Astrocyte of the spinal cord (primary cell): ENCODE data around the gene MYO3B.
A peak's percentile ranks its signal among the peaks of the same experiment; 100 is the strongest.

Experiments
- DNase-seq: peaks from one replicate; pipeline ENCODE4 v3.0.0; 2011; ENCODE audit warnings: low read depth, low spot score
- H3K4me3 ChIP-seq: 2 replicates; pipeline ENCODE4 v1.5.1; 2011; ENCODE audit warnings: low read depth, mild to moderate bottlenecking, low read length, moderate library complexity
- CTCF ChIP-seq: IDR thresholded peaks from 2 replicates; pipeline ENCODE4 v1.5.1; 2012; ENCODE audit warnings: low read depth, mild to moderate bottlenecking, low read length, inconsistent platforms
- in situ Hi-C: cut with HindIII; loops from 2 replicates; pipeline ENCODE4 v1.10.0; 2017; ENCODE audit warnings: low sequenced_read_pairs

The MYO3B gene

GRCh38 chr2:170488807-170489206 is 310.9 kb downstream of the MYO3B start:
- in situ Hi-C loops = no loop called here
- no peak for DNase-seq
- no peak for TF ChIP-seq CTCF
- H3K4me3 ChIP-seq = no peak overlapping the region

DNA sequence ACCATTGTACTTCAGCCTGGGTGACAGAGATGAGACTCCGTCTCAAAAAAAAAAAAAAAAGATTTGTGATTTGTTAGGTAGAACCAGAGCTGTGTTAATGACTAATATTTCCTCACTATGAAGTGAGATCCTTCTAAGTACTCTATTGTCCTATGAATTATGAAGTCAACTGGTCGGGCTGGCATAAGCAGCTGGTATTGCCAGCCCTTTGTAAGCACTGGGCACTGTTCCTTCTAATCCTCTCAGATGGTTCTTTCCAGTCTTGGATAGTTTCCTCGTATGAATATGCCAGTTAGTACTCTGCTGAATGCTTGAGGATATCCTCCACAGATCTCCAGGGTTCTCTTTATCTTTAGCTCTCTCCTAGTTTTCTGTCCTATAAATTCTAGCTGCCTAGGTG is 314.1 kb downstream of the MYO3B start:
- in situ Hi-C loops = no loop called here
- H3K4me3 ChIP-seq = no peak overlapping the region
- TF ChIP-seq CTCF = no peak
- no peak for DNase-seq

DNA sequence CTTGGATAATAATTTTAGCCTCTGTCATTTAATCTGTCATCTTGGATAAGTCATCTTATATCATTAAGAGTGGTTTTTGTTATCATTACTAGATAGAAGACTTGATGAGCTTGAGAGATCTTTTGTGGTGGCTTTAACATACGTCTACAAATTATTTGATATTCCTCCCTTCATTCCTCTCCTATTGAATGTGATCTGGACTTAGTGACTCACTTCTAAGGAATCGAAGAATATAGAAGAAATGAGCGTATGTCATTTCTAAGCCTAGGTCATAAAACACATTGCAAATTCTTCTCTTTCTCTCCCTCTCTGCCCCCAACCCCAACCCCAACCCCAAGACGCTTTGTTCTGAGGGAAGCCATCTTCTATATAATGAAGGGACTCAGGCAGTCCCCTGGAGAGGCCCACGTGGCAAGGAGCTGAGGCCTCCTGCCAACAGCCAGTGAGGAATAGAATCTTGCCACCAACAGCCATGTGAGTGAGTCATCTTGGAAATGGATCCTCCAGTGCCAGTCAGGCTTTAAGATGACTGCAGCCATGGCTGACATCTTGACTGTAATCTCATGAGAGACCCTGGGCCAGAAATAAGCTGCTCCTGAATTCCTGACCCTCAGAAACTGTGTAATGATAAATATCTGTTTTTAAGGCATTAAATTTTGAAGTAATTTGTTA is 315.6 kb downstream of the MYO3B start:
- no peak overlapping the region for H3K4me3 ChIP-seq
- in situ Hi-C loops = no loop called here
- TF ChIP-seq CTCF = no peak
- DNase-seq = peak; percentile 59

- H3K4me3 ChIP-seq = no peak overlapping the region
- no peak for TF ChIP-seq CTCF
- in situ Hi-C loops = no loop called here
- no peak for DNase-seq
These were observed 317.9 kb downstream of the MYO3B start for GRCh38 chr2:170495896-170496295.

DNA sequence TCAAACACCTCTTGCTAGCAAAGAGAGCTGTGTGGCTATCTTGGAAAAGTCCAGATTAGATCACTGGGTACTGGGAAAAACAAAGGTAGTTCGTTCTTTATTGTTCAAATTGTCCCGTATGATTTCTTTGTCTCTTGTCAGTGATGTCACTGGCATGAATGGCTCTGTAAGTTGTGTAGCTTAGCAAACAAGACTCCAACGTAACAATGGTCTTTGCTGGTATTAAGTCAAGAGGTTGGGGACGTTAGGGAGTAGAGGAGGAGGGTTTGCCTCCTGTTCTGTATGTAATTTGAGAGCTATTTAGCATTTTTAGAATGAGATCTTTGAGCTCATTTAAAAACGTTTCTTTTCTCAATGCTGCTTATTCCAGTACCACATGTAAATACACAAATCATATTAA is 320.7 kb downstream of the MYO3B start:
- no peak for TF ChIP-seq CTCF
- in situ Hi-C loops = no loop called here
- no peak for DNase-seq
- H3K4me3 ChIP-seq = no peak overlapping the region

GRCh38 chr2:170500104-170500503 is 322.2 kb downstream of the MYO3B start:
- DNase-seq = no peak
- in situ Hi-C loops = no loop called here
- H3K4me3 ChIP-seq = no peak overlapping the region
- no peak for TF ChIP-seq CTCF
